Measurements from ENCODE around the gene RPS23. TPM values are rescaled to one million over a fixed set of nuclear protein-coding genes. Genes with fewer than 3 reads are reported as not detected.
A peak's percentile ranks its signal among the peaks of the same experiment; 100 is the strongest.
"Not testable (repeated sequence)": the region's sequence is repeated elsewhere in the genome, so short reads cannot be mapped to it uniquely, and the experiment has no call there.

Gene RPS23
- polyA plus RNA-seq, 1 donor: 2,573 TPM

GRCh38 chr5:82296929-82297328 is 18.8 kb upstream of the RPS23 start:
- DNase-seq: no peak

GRCh38 chr5:82295959-82296531 is 17.9 kb upstream of the RPS23 start:
- no peak for DNase-seq

DNA sequence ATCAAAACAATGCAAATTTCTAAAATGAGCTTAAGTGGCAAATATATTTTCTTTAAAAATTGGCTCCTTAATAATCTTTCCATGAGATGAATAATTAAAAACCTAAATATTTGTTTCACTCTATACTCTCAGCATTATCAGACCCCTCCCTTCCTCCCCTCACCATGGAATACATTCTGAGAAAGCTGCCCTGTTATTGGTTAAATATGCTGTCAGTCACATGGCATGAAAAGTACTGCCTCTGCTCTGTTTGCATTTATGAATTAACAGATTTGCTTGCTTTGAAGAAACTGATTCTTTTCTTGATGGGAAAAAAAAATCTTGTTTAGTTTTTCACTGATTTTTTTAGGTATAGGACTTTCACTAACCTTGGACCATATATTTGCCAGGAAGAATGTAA is 17.0 kb upstream of the RPS23 start:
- DNase-seq: no peak

GRCh38 chr5:82291420-82291819 is 13.3 kb upstream of the RPS23 start:
- DNase-seq: no peak

DNA sequence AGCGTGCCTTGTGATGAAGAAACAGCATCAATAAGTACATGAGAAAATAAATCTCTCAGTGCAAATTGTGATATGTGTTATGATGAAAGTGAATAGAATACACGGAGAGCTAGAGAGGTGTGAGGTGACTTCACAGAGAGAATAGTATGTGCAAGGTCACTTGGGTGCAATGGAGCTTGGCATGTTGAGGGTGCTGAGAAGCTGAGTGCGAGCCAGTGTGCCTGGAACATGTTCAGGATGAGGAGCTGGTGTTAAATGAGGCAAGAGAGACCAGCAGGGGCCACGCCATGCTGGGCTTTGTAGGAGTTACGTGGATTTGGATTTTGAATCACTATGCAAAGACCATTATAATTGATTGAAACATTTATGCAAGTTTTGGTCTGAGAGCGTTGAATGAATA is 12.8 kb upstream of the RPS23 start:
- no peak for DNase-seq

DNA sequence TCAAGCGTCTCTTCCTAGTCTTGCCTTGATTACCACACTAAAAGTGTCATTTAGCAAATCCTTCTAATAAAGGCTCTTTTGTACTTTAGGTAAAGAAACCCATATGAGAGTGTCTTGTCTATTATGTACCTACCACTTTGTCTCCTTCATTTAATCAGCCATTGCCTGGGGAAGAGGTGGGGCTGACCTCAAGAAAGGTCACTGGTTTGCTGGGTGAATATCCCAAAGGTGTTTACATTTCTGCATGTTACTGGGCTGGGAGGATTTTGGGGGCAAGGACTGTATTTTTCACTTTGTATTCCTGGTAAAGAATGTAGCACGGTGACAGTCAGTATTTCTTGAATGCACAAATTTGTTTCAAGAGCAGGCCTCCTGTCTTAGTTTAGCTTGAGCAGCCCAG is 11.9 kb upstream of the RPS23 start:
- DNase-seq: no peak

DNA sequence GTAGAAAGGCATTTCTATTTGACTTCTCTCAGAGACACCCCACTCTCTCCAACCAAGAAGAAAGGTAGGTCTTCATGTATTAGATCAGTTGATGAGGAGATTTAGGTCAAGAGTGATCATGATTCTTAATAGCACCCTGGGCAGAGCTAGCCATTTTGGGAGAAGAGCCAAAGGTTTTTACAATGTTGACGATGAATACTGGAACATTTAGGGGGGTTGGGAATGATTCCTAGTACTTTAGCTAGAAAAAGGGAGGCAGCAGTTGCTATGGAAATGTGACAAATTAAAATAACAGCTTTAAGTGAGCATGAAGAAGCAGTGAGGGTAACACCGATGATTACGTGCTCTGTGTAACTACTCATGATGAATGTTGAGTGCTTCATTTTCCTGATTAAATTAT is 9.5 kb upstream of the RPS23 start:
- no peak for DNase-seq

GRCh38 chr5:82285206-82285605 is 7.1 kb upstream of the RPS23 start:
- DNase-seq: no peak

- no peak for DNase-seq
Measured at GRCh38 chr5:82283893-82284292, 5.7 kb upstream of the RPS23 start.

- no peak for DNase-seq
Measured at GRCh38 chr5:82278711-82279370, 687 bp upstream of the RPS23 start.

- DNase-seq: peak; percentile 15
Measured at GRCh38 chr5:82277613-82277986, 554 bp downstream of the RPS23 start.

DNA sequence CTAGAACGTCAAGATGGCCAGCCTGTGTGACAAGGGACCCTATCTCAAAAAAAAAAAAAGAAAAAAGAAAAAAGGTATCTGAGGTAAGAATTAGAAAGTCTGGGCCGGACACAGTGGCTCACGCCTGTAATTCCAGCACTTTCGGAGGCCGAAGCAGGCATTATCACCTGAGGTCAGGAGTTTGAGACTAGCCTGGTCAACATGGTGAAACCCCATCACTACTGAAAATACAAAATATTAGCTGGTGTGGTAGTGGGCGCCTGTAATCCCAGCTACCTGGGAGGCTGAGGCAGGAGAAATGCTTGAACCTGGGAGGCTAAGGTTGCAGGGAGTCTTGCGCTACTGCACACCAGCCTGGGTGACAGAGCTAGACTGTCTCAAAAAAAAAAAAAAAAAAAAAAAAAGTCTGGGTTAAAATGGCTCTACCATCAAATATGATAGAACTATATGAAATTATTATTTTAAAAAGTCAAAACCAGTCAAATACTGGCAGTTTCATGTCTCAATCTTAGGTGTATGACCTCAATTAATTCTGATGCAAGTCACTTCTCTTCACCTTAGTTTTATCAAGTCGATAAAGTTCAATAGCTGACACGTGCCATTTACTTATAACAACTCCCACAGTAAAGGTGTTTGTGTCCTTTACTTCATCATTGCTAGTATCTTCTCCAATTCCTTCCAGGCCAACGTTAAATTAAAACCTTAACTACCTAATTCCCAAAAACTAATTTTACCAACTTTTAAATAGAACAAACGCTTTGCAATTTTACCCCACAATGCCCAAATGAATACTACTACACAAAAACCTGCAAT is 1.1 kb downstream of the RPS23 start:
- no peak for DNase-seq

DNA sequence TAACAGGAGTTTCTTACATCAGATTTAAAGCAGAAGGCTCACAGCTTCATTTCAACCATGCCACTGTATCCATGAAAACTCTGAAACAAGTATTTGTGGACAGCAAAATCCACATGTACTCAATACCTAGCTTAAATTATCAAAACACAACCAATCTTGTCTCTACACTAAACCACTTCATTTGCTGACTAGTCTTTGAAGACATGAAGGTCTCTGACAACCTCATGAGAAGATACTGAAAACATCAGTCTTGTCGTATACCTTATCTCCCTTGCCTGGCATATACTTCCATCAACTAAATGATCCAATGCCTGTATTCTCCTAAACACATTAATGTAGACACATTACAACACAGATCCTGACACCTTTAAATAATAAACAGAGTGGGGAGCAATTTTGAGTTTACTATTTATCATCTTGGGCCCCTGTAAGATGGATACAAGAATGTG is 2.9 kb downstream of the RPS23 start:
- DNase-seq: no peak

DNA sequence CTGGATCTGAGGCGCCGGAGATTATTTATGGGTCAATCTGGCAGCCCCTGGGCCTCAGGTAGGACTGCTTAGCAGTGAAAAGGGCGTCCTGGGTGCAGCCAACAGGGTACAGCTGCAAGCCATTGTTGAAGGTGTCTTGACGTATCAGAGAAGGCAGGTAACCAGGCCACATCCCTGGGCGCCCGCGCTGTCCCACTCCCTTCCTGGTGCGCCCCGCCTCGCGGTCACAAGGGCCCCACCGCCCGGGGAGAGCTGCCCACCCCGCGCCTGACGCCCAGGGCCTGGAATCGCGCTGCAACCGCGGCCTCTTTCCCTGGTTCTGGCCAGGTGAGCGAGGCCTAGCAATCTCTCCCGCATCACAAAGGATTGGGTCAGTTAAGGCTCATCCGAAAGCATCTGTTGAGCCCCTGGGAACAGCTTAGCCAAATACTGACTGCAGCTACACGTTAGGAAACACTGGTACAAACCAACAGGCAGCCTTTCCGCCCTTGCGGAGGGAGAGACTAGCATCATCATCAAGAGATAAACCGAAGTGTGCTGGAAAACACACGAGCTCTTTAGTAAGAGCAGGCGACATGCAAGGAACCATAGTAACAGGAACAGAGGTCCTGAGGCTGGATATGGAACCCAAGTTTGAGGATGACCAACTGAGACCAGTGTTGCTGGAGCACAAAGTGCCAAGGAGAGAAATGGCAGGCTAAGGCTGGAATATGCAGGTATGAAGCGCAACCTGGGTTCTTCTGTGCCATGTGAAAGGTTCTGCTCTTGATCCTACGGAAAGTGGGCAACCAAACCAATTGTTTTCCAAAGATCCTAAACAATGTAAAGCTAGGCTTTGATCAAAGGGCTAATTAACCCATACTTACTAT is 3.6 kb downstream of the RPS23 start:
- DNase-seq: no peak

- DNase-seq: not testable (repeated sequence)
Measured at GRCh38 chr5:82273426-82273825, 4.7 kb downstream of the RPS23 start.

GRCh38 chr5:82272571-82273356 is 5.4 kb downstream of the RPS23 start:
- DNase-seq: not testable (repeated sequence)

DNA sequence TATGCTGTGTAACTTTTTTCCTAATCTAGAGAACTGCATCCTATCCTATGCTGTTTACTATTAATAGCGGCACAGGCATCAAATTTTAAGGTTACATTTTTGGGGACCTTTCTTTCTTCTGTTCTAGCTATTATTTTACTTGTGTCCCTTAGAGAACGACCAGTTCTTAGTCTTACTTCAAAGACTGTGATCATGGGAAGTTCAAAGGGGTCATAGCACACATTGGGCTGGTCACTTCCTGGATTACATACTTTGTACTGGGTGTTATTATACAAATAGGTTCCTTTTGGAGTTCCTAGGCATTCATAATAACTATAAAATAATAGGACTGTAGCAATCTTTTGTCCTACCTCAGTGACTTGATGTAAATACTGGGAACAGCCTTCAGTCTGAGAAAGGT is 8.8 kb downstream of the RPS23 start:
- DNase-seq: not testable (repeated sequence)

DNA sequence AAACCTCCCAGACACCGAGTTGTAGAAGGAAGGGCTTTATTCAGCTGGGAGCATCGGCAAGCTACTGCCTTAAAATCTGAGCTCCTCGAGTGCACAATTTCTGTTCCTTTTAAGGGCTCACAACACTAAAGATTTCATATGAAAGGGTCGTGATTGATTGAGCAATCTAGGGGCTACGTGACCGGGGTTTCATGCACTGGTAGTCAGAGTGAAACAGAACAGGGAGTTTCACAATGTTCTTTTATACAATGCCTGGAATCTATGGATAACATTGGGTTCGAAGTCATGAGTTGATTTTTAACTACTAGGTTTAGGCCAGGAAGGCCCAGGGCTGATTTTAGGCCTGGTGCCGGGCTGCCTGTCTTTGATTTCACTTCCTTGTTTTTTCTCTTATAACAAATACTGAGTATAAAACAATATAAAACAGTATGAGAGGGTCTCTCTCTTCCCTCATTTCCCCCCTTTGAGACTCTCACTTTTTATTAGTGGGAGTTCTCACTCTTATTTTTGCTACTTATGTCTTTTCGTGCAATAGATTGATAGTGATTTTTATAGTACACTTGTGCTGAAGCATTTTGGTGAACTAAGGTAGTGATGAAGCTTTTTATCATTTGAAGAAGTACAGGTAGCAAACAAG is 10.7 kb downstream of the RPS23 start:
- DNase-seq: not testable (repeated sequence)

- DNase-seq: no peak
Measured at GRCh38 chr5:82265047-82265446, 13.1 kb downstream of the RPS23 start.

GRCh38 chr5:82259172-82259800 is 18.9 kb downstream of the RPS23 start:
- DNase-seq: peak; percentile 18

- no peak for DNase-seq
Measured at GRCh38 chr5:82257729-82258128, 20.4 kb downstream of the RPS23 start.

All from left kidney (tissue), 2 donors.